ENCODE data around the gene MPRIP. TPM values are rescaled to one million over a fixed set of nuclear protein-coding genes. Genes with fewer than 3 reads are reported as not detected.
A peak's percentile ranks its signal among the peaks of the same experiment; 100 is the strongest.

The MPRIP gene
- total RNA-seq, 1 donor, result 127 TPM

DNA sequence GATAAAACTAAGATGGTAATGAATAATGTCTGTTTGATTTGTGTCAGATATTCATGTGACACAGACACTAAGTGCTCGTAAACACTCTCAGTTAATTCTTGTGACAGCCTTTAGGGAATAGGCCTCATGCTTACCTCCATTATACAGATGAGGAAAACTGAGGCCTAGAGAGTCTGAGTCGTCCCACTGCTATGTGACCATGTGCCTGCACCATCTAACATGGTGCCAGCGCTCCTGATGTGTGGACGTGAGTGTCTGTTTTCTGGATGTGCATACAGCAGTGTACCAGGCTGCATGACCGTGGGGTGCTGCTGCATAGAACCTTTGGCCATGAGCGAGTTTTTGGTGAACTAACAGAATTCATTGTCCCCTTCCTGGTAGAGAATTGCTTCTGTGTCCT is 61.8 kb downstream of the MPRIP start:
- no peak for DNase-seq (ENCODE audit: low read depth in 2 of 3, low spot score in 2 of 3)

DNA sequence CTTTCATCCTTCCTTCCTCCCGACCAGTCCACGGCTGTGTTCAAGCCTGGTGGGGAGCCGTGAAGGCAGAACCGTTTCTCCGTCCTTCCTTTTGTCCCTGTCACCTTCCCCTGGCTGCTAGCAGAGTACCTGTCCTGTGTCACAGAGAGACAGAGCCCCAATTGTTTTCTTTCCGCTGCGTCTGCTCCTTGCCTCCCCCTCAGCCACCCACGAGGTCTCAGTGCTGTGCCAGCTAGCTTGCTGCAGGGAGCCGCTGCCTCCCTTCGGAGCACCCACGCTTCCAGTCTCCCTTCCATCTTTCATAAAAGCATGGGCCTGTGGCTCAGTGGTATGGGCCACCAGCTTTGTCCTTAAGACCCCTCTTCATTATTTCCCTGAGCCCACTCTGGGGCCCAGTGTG is 62.2 kb downstream of the MPRIP start:
- no peak for DNase-seq (ENCODE audit: low read depth in 2 of 3, low spot score in 2 of 3)

DNA sequence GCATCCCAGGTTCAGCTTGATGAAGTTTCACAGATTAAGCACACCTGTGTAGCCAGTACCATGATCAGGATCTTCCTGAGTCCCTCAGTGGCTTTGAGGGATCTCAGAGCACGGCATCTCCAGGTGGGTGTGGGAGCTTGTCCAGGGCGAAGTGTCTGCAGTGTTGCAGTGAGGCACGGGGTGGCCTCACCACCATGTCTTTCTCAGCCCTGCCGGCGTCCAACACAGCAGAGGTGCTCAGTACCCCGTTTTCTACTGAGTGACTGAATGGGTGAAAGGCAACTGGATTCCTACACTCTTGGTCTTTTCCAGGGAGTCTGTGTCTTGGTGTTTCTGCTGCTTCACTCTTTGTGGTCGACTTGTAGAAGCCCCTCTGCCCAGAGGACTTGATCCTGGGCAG is 63.7 kb downstream of the MPRIP start:
- no peak for DNase-seq (ENCODE audit: low read depth in 2 of 3, low spot score in 2 of 3)

DNA sequence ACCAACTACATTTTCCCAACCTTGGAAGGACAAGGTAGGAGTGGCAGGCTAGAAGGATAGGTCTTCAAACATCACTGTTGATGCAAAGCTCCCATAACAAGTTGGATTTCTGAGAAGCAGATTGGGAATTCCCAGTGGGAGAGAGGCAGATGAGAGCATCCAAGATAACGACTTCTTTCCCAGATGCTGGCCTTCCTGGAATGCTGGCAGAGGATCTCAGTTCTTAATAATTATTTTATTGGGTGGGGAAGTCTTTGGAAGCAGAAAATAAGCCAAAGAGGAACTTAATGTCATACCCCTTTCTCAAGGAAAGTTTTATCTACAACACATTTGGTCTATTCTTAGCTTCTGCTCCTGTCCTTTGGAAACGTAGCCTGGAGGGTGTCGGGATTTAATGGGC is 64.5 kb downstream of the MPRIP start:
- DNase-seq (ENCODE audit: low read depth in 2 of 3, low spot score in 2 of 3), result no peak

DNA sequence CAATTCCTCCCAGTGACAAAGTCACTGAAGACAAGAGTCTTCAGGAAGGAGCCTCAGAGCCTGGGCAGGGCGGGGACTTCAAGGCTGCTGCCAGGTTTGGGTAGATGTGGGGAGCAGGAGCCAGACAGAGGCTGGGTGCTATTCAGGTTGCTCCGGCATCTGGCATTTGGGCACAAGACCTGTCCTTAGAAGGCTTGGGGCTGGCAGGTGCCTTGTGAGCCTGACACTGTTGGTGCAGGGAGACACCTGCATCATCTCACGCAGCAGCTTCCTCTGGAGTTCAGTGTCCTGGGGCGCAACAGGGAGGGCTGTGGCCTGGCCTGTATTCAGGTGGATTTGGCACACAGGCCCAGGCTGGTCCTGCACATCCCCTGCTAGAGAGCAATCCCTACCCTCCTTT is 65.0 kb downstream of the MPRIP start:
- no peak for DNase-seq (ENCODE audit: low read depth in 2 of 3, low spot score in 2 of 3)

DNA sequence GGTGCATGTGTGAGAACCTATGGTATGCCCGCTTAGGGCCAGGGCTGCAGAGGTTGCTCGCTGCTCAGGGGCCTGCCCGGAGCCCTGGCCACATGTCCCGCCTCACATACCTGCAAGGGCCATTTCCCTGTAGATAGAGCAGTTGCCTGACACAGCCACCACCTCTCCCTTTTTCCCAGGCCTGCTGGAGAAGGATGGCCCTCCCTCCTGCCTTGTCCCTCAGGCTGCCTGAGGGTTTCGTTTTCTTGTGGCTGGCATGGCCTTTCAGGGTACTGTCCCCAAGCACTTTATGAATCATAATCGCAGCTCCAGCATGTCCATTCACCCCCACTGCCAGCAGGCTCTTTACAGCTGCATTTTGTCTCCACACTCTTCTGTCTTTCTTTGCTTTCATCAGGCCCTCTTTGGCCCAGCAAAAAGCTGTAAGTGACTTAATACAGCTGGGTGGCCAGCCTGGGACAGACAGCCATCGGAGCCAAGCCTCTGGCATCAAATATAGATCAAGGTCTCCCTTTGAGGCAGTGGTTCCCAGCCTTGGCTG is 65.7 kb downstream of the MPRIP start:
- DNase-seq (ENCODE audit: low read depth in 2 of 3, low spot score in 2 of 3), result no peak

DNA sequence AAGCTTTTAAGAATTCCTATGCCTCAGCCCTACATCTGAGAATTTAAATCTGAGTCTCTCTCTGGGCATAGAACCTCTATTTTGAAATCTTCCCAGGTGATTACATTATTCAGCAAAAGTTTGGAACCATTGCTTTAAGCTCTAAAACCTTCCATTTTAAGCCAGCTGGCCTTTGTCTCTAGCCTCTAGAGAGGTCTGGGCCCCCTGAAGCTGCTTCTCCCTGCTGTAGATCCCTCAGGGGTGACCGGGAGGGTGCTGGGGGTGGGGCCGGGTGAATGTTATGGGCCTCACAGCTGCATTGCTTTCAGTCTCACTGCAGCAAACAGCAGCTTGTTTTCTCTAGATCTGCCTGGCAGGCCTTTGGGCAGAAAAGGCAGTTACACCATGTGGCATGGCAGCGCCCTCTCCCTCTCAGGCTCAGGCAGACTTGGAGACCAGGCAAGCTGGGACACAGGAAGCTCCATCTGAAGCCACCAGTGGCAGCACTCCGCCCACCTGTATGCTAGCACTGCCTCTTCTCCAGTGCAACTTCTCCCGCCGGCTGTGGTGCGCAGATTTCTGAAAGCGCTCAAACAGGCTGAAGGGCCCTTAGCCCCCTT is 66.3 kb downstream of the MPRIP start:
- no peak for DNase-seq (ENCODE audit: low read depth in 2 of 3, low spot score in 2 of 3)

DNA sequence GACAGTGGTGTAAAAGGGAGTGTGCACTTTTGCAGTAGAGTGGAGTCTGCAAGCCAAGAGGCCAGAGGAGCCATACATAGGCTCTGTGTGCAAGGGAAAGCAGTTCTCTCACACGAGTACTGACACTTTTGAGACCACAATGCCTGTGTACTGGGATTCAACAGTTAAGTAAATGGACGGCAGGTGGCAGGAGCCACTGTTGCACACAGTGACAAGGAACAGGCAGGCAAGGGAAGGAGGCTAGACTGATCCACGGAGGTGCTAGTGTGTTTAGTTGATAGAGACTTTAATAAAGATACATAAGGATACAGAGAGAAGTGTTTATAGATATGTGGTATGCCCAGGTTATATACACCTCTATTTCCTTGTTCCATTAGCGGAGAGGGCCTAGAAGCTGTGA is 67.0 kb downstream of the MPRIP start:
- DNase-seq (ENCODE audit: low read depth in 2 of 3, low spot score in 2 of 3), result peak in 1 of 3 donors; percentile 37

DNA sequence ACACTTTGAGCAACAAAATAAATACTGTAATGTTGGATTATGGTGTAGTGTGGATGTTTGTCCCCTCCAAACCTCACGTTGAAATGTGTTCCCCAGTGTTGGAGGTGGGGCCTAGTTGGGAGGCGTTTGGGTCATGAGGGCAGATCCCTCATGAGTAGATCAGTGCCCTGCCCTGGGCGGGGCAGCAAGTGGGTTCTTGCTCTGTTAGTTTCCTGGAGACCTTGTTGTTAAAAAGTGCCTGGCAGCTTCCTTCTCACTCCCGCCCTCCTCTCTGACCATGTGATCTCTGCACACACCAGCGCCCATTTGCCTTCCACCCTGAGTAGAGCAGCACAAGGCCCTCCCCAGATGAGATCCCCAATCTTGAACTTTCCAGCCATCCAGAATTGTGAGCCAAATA is 67.7 kb downstream of the MPRIP start:
- DNase-seq (ENCODE audit: low read depth in 2 of 3, low spot score in 2 of 3), result peak in 2 of 3 donors; percentile 18 to 48

DNA sequence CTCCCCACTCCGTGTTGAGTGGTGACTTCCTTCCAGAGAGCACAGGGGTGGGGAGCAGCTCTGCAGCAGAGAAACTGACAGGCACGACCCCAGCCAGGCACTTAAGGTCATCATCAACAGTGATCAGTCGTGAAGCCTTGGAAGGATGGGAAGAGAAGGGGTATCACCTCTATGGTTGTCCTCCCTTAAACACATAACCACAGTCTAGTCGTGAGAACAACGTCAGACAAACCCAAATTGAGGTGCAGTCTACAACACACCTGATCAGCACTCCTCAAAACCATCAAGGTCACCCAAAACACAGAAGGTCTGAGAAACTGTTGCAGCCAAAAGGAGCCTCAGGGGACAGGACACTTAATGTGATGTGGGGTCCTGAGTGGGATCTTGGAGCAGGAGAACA is 68.3 kb downstream of the MPRIP start:
- DNase-seq (ENCODE audit: low read depth in 2 of 3, low spot score in 2 of 3), result no peak

DNA sequence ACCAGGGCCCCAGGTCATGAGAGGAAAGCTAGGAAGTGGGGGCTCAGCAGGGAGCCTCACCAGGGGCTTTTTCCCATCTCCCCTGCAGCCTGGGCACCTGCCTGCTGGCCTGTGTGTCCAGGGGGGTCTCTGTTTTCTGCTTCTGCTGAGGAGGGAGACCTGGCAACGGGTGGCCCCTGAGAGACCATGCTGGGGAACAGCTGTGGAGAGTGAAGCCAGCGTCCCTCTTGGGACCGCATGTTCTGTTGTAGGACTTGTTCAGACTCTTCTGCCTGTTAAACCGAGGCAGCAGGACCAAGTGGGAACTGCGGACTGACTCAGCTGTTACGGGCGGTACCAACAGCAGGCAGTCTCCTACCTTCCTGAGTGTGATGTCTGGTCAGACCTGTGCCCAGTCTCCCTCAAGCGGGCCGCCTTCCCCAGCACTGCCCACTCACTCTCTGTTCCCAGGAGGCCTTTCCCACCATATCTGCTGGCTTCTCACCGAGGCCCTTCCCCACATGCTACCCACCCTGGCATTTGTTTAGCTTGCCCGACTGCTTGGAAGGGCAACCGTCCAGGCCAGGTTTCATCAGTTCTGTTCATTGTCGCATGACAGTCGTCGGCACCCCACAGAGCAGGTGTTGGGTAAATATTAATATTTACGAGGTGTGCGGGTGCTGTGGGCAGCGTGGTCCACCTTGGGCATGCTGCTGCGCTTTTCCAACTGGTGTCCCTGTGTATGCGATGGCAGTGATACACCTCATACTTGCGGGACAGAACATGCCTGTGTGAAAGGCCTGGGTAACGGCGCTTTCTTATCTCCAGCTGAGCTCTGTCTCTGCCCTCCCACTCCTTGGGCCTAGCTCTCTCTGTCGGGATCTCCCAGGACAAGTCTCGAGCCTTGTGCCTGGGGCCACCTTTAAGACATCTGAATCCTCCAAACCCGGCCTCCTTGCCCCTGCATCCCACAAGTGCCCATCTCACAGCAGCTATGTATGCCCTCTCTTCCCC is 69.4 kb downstream of the MPRIP start:
- no peak for DNase-seq (ENCODE audit: low read depth in 2 of 3, low spot score in 2 of 3)

DNA sequence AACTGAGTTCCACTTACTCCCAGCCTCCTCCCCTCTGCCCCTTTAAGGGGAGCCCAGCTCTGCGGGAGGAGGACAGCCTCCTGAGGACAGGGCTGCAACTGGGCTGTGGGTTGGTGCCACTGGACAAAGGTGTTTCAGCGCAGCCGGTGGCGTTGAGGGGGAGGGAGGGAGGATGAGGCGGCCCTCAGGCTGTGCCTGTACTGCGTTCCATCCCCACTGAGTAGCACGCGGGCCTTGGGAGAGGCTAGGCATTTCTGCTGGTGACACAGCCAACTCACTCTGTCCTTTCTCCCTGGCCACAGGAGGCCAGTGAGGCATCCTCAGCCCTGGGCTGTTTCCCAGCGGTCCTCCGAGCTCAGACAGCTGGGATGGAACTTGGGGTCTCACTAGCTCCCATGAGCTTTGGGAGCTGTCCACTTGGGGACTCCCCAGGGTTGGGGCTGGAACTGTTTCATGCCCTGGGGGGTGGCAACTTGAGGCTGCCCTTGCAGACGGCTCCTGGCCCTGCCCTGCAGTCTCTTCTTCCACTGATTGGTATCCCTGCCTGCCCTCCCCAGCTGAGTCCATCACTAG is 70.5 kb downstream of the MPRIP start:
- DNase-seq (ENCODE audit: low read depth in 2 of 3, low spot score in 2 of 3), result no peak

DNA sequence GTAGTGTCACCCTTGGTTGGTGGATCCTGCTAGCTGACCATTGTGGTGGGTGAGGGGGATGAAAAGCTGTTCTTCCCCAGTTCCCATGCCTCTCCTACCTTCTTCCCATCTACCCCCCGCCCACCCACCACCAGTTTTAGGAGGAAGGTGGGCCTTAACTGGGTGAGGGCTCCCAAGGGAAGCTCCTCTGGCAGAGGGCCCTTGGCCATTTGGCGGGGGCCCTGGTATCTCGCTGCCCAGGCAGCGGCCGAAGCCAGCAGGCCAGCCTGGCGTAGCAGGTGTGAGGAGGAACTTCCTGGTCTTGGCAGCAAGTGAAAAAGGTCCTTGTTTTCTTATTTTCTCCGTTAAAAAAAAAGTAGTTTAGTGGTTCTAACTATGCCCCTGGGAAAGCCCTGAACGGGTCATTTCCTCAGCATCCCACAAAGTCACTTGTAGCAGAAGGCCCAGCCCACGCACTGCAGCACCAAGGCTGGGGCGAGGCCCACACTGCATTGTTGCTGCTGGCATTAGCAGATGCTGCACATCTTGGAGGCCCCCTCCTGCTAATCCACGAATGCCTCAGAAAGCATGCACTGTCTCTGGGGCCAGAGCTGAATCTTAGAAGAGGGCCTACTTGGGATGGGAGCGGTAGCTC is 72.5 kb downstream of the MPRIP start:
- no peak for DNase-seq (ENCODE audit: low read depth in 2 of 3, low spot score in 2 of 3)

DNA sequence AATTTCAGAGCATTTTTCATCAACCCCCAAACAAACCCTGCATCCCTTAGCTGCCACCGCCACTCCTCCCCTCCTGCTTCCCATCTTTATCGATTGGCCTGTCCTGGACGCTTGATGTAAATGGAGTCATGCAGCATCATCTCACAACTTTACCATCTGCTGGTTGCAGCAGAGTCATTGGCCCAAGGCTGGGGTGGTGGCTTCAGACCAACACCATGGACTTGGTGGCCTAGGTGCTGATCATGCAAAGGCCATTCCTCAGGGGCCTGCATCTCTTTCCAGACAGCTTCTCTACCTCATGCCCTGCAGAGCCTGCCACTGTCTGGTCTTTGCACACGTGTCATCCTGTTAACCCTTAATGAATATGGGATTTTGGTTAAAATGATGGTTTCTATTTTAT is 73.4 kb downstream of the MPRIP start:
- no peak for DNase-seq (ENCODE audit: low read depth in 2 of 3, low spot score in 2 of 3)

DNA sequence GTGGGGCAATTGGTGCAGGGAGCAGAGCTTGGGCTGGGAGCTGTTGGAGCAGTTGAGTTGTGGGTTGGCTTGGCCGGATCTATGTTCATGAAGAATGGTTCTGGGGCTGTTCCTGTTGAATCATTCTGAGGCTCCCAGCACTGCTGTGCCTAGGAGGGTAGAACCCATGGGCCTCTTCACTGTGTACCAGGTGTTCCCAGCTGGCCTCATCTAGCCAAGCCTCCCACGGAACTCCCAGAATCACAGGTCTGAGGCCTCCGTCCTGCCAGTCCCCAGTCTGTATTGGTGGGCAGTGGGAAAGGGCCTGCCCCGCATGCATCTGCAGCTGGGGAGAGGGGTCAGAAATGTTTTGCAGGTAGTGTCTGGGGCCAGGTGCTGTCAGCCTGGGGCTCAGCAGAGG is 74.1 kb downstream of the MPRIP start:
- no peak for DNase-seq (ENCODE audit: low read depth in 2 of 3, low spot score in 2 of 3)

DNA sequence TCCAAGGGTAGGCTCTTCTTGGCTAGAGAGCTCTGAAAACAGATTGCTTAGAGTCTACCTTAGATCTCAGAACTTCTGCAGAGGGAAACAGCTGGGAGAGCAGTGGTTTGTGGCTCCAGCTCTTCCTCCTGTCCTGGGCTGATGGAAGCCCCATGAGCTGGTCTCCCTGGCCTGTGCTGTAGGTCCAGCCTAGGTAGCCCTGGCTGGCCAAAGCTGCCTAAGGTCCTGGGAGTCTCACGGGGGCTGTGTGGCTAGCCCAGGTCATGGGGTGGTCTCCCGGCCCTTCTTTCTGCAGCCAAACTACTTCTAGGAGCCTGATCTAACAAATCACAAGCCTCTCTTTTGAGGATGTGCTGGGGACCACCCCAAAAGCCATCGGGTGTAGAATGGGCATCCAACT is 75.7 kb downstream of the MPRIP start:
- no peak for DNase-seq (ENCODE audit: low read depth in 2 of 3, low spot score in 2 of 3)

DNA sequence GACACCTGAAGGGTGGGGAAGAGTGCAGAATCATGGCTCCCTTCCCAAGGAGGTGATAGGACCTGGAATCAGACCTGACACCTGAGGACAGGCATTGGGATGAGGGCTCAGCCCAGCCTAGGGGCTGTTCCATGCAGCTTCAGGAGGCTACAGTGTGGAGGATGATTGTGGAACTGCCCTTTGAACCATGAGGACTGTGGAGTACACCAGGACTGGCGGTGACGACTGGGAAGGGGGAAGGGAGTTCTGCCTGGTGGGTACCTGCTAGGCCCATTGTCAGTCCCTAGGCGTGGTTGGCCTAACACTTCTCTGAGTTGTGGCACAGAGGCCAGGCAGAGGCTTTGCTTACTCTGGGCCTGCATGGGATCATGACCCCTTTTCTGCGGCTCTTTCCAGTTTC is 76.1 kb downstream of the MPRIP start:
- DNase-seq (ENCODE audit: low read depth in 2 of 3, low spot score in 2 of 3), result no peak

DNA sequence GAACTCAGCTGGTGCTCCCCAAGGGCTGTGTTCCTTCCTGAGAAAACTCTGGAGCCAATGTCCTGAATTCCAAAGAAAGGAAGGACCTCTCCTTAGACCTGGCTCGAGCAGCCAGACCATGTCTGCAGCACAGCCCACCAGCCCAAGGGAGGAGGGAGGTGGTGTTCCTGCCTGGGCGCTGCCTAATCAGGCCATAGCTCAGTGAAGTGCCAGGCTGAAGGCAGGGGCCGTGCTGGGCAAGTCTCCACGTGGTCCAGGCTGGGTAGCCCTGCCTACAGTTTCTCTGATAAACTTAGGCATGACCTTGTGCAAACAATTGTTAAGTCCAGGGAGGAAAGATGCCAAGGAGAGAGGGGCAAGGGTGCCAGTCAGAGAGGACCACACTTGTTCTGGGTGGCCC is 76.8 kb downstream of the MPRIP start:
- DNase-seq (ENCODE audit: low read depth in 2 of 3, low spot score in 2 of 3), result no peak

DNA sequence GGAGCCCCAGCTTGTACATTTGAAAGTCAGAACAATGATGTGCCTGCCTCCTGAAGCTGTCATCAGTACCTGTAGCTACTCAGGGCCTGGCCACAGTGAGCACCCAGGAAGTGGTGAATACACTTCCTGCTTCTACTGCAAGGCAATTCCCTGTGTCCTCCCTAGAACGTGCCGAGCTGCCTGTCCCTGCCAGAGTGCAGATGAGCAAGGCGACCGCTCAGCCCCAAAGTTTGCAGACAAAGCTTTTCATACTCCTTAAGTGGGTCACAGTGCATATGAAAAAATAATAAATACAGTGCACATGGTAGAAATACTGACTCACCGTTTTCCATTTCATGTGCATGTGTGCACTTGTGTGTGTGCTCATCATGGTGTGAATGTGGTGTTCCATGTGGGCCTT is 77.3 kb downstream of the MPRIP start:
- peak in 1 of 3 donors; percentile 18 for DNase-seq (ENCODE audit: low read depth in 2 of 3, low spot score in 2 of 3)

DNA sequence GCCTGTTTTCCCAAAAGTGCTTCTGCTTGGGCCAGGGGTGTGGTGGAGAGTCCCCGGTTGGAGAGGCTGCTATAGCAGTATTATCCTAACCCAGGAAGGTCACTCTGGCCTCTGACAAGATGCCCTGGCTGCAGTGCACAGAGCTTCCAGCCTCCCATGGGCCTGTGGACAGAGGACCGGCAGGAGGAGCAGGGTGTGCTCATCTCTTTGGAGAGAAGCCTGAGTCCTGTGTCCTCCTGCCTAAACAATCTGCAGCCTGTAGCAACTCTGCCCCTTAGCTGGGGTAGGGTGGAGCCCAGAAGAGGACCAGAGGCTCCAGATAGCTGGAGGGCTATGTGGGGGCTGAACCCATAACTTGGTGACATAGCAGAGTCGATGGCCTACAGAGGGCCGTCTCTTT is 78.0 kb downstream of the MPRIP start:
- no peak for DNase-seq (ENCODE audit: low read depth in 2 of 3, low spot score in 2 of 3)

DNA sequence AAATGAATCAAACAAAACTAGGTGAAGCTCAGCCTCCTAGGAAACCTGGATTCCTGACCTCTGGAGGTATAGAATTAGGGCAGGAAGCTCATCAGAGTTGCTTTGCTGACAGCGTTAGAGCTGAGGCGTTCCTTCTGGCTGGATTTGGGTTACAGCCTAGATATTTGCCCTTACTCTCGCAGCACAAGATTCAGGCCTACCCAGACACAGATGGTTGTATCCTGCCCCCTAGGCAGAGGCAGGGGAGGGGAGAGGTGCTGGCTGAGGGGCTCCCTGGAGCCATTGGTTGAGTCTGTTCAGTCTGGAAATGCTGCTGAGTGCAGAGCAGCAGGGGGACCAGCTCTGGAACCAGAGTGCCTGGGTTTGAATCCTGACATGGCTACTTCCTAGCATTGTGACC is 78.4 kb downstream of the MPRIP start:
- no peak for DNase-seq (ENCODE audit: low read depth in 2 of 3, low spot score in 2 of 3)

Measured in hematopoietic multipotent progenitor cell (in vitro differentiated cells).